ENCODE data around the gene SLC5A1.

- TF ChIP-seq POLR2A (IDR thresholded peaks at IDR 0.05) (no peak), CTCF (IDR thresholded peaks at IDR 0.05) (no peak)
These were observed 12.0 kb downstream of the SLC5A1 start for GRCh38 chr22:32055069-32055468.
